ENCODE measurements around the gene TULP1. TPM values are rescaled to one million over a fixed set of nuclear protein-coding genes. Genes with fewer than 3 reads are reported as not detected.

Gene TULP1
- not detected in 2 replicates for total RNA-seq

GRCh38 chr6:35512740-35513139 is at the start of gene TULP1:
Gene TULP1, minus strand, starts transcription at chr6:35512896. Its CDS starts 38 bp downstream, at chr6:35512858.

GRCh38 chr6:35496841-35497570 is 15.7 kb downstream of the TULP1 start, which contains the start of gene TEAD3:
Gene TEAD3, minus strand, starts transcription at chr6:35497079.

GRCh38 chr6:35468181-35468979 is 44.3 kb downstream of the TULP1 start, which contains the start of gene RPL10A:
Gene RPL10A, plus strand, starts transcription at chr6:35468401. Its CDS starts 34 bp downstream, at chr6:35468435.

DNA sequence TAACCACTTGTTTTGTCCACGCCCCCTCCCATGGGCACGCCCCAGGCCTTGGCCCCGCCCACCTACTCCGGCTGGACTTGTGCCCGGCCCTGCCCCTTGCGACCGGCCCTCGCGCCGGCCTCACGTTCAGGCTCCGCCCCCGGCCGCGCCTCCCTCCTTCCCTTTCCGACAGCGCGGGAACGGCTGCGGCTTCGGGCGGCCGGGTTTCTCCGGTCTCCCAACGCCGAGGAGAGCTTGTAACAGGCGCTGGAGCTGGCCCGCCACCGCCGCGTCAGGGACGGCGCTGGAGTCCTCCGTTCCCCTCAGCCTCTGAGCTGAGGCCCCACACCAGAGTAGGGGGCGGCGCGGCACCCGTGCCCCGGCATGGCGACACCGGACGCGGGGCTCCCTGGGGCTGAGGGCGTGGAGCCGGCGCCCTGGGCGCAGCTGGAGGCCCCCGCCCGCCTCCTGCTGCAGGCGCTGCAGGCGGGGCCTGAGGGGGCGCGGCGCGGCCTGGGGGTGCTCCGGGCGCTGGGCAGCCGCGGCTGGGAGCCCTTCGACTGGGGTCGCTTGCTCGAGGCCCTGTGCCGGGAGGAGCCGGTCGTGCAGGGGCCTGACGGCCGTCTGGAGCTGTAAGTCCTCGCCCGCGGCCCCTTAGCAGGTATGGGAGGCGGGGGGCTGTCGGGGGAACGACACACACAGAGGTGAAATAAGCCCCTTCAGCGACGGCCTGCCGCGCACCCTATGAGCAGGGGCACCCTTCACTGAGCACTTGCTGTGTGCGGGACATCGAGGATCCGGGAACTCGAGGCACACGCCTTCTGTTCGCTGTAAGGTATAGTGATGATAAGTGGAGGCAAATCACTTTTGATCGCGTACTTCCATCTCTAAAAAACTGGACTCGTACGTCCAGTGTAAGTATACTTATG is 60.3 kb downstream of the TULP1 start, which contains the start of gene FANCE:
TSS of gene FANCE (plus strand) at position 156 of the 908 bp plus-strand sequence. CDS start at position 364, 208 bp downstream.

Small RNAs within 50 kb of the gene (small RNA-seq; reads per million reads assigned to genes)
- gene MIR7111 = 0.22 reads per million

Other genes with a start within 250 kb of the TULP1 start
- gene DEF6, start 215.1 kb downstream of the TULP1 start, total RNA-seq = 0.37 and 0.39 TPM in 2 replicates
- gene PPARD, start 170.3 kb downstream of the TULP1 start, total RNA-seq = 5.1 and 12.5 TPM in 2 replicates
- 8.1 and 18.0 TPM in 2 replicates for gene FANCE, start 60.6 kb downstream of the TULP1 start, total RNA-seq
- gene RPL10A, start 44.5 kb downstream of the TULP1 start, total RNA-seq = 1,425 and 2,963 TPM in 2 replicates
- gene TEAD3, start 15.8 kb downstream of the TULP1 start, total RNA-seq = 9.2 and 12.1 TPM in 2 replicates
- gene FKBP5, start 176.0 kb upstream of the TULP1 start, total RNA-seq = 44.0 and 48.1 TPM in 2 replicates
- gene ARMC12, start 224.1 kb upstream of the TULP1 start, total RNA-seq = 0.20 TPM in 1 of 2 replicates, not detected in the other